GM23338 (cell line): ENCODE data around the gene SSH3. TPM values are rescaled to one million over a fixed set of nuclear protein-coding genes. Genes with fewer than 3 reads are reported as not detected.

Experiments
- ATAC-seq: fragments of 200-7000 bp; cut with Tn5 transposase; 3 replicates; pipeline ENCODE4 v1.9.1; 2020
- DNase-seq: peaks from one replicate; pipeline ENCODE4 v3.0.0-alpha.2; 2015; ENCODE audit warnings: low spot score
- H2AFZ ChIP-seq: fragments of 200-600 bp; sonication (generic); 2 replicates; pipeline ENCODE4 v1.8.0; 2016; ENCODE audit warnings: antibody characterized with exemption, mild to moderate bottlenecking, moderate library complexity
- H3F3A ChIP-seq: fragments of 200-600 bp; sonication (generic); replicated peaks from 2 replicates; pipeline ENCODE4 v1.8.0; 2017; ENCODE audit warnings: antibody characterized with exemption, mixed run types, low read depth
- H3K27ac ChIP-seq: fragments of 200-600 bp; sonication (generic); 2 replicates; pipeline ENCODE4 v1.6.1; 2016; ENCODE audit warnings: low read depth
- H3K27me3 ChIP-seq: fragments of 200-600 bp; sonication (generic); 2 replicates; pipeline ENCODE4 v1.8.0; 2016; ENCODE audit warnings: mild to moderate bottlenecking, mixed run types, moderate library complexity; ENCODE audit not compliant: insufficient read depth
- H3K36me3 ChIP-seq: fragments of 200-600 bp; sonication (generic); 2 replicates; pipeline ENCODE4 v1.8.0; 2016; ENCODE audit warnings: mild to moderate bottlenecking; ENCODE audit not compliant: insufficient read depth
- H3K4me1 ChIP-seq: fragments of 200-600 bp; sonication (generic); 2 replicates; pipeline ENCODE4 v1.8.0; 2016; ENCODE audit warnings: mild to moderate bottlenecking, moderate library complexity; ENCODE audit not compliant: insufficient read depth
- H3K4me2 ChIP-seq: fragments of 200-600 bp; sonication (generic); 2 replicates; pipeline ENCODE4 v1.7.1; 2017; ENCODE audit warnings: mixed run types
- H3K4me3 ChIP-seq: fragments of 200-600 bp; sonication (generic); 2 replicates; pipeline ENCODE4 v1.6.1; 2016; ENCODE audit warnings: mixed run types
- H3K79me2 ChIP-seq: fragments of 200-600 bp; sonication (generic); replicated peaks from 2 replicates; pipeline ENCODE4 v1.8.0; 2017; ENCODE audit warnings: mild to moderate bottlenecking; ENCODE audit not compliant: insufficient read depth
- H3K9me2 ChIP-seq: fragments of 200-600 bp; sonication (generic); 2 replicates; pipeline ENCODE4 v1.8.0; 2017; ENCODE audit not compliant: insufficient read depth
- H4K20me1 ChIP-seq: fragments of 200-600 bp; sonication (generic); replicated peaks from 2 replicates; pipeline ENCODE4 v1.8.0; 2017; ENCODE audit warnings: mild to moderate bottlenecking; ENCODE audit not compliant: insufficient read depth
- H3K27ac Mint-ChIP-seq: 2 replicates; pipeline ENCODE4 v1.8.0; 2020; ENCODE audit warnings: inconsistent platforms, mild to moderate bottlenecking, moderate library complexity, mixed read lengths
- H3K27me3 Mint-ChIP-seq: 3 replicates; pipeline ENCODE4 v1.8.0; 2022; ENCODE audit warnings: low read depth, mild to moderate bottlenecking, moderate library complexity, mixed read lengths, inconsistent platforms; ENCODE audit not compliant: insufficient read depth, poor library complexity
- H3K36me3 Mint-ChIP-seq: 3 replicates; pipeline ENCODE4 v1.8.0; 2021; ENCODE audit warnings: low read depth, mild to moderate bottlenecking, inconsistent platforms, moderate library complexity, mixed read lengths
- H3K4me1 Mint-ChIP-seq: 3 replicates; pipeline ENCODE4 v1.8.0; 2020; ENCODE audit warnings: mild to moderate bottlenecking, inconsistent platforms, mixed read lengths
- H3K4me3 Mint-ChIP-seq: 3 replicates; pipeline ENCODE4 v1.8.0; 2021; ENCODE audit warnings: moderate library complexity, mild to moderate bottlenecking, inconsistent platforms, mixed read lengths
- H3K9me3 Mint-ChIP-seq: 3 replicates; pipeline ENCODE4 v1.8.0; 2020; ENCODE audit warnings: moderate library complexity, mild to moderate bottlenecking, inconsistent platforms, mixed read lengths
- CREB1 ChIP-seq: fragments of 250-450 bp; sonication (Bioruptor Pico); IDR thresholded peaks from 2 replicates; pipeline ENCODE4 v1.5.0; 2020; ENCODE audit warnings: low read depth, mild to moderate bottlenecking, moderate library complexity
- CTCF ChIP-seq, 2 experiments: fragments of 200-600 bp in 1 of 2; sonication (generic) in 1 of 2; conservative IDR thresholded peaks; 2 replicates each; pipeline versions ENCODE4 v1.5.1 to v1.6.1; 2016 to 2017; ENCODE audit warnings: antibody characterized with exemption in 2 of 2, low read depth in 2 of 2, mild to moderate bottlenecking in 2 of 2, moderate library complexity in 1 of 2
- ETS1 ChIP-seq: IDR thresholded peaks from 2 replicates; pipeline ENCODE4 v1.6.1; 2016; ENCODE audit warnings: antibody characterized with exemption
- EZH2 ChIP-seq: fragments of 200-600 bp; sonication (generic); IDR thresholded peaks from one replicate; pipeline ENCODE4 v1.8.0; 2017; ENCODE audit warnings: antibody characterized with exemption, mild to moderate bottlenecking, low read depth; ENCODE audit not compliant: unreplicated experiment
- EZH2phosphoT487 ChIP-seq: fragments of 200-600 bp; sonication (generic); IDR thresholded peaks from one replicate; pipeline ENCODE4 v1.8.1; 2018; ENCODE audit warnings: antibody characterized with exemption; ENCODE audit not compliant: unreplicated experiment
- JUNB ChIP-seq: IDR thresholded peaks from one replicate; pipeline ENCODE4 v1.6.1; 2016; ENCODE audit warnings: antibody characterized with exemption; ENCODE audit not compliant: unreplicated experiment
- NANOG ChIP-seq: IDR thresholded peaks from 2 replicates; pipeline ENCODE4 v1.6.1; 2016; ENCODE audit warnings: antibody characterized with exemption, borderline replicate concordance
- POLR2AphosphoS5 ChIP-seq: IDR thresholded peaks from 2 replicates; pipeline ENCODE4 v1.6.1; 2016; ENCODE audit warnings: antibody characterized with exemption, low read depth
- REST ChIP-seq: IDR thresholded peaks from one replicate; pipeline ENCODE4 v1.6.1; 2018; ENCODE audit warnings: antibody characterized with exemption; ENCODE audit not compliant: unreplicated experiment
- STAT1 ChIP-seq: IDR thresholded peaks from one replicate; pipeline ENCODE4 v1.6.1; 2016; ENCODE audit warnings: antibody characterized with exemption; ENCODE audit not compliant: unreplicated experiment
- ZNF114 ChIP-seq: fragments of 250-450 bp; sonication (Bioruptor Pico); IDR thresholded peaks from 2 replicates; pipeline ENCODE4 v1.5.0; 2020; ENCODE audit warnings: mild to moderate bottlenecking, moderate library complexity
- ZNF331 ChIP-seq: fragments of 250-450 bp; sonication (Bioruptor Pico); IDR thresholded peaks from 2 replicates; pipeline ENCODE4 v1.5.0; 2020; ENCODE audit warnings: low read depth, mild to moderate bottlenecking, moderate library complexity
- ZNF462 ChIP-seq: fragments of 250-450 bp; sonication (Bioruptor Pico); IDR thresholded peaks from 2 replicates; pipeline ENCODE4 v1.5.0; 2020; ENCODE audit warnings: mild to moderate bottlenecking, moderate library complexity
- polyA plus RNA-seq: library from polyadenylated mRNA; unstranded; fragments of >200 nt; fragmentation: Nextera tagmentation; extraction: Ambion mirVana; gene quantifications from 2 replicates; pipeline ENCODE4 v1.2.1, GENCODE V29; 2016
- total RNA-seq: library from RNA; depleted of rRNA; stranded (reverse); fragments of >200 nt; shearing (Covaris generic); gene quantifications from 2 replicates; pipeline ENCODE4 v1.2.3, GENCODE V29; 2014

Gene SSH3
- total and polyA plus RNA-seq, 2 experiments from 2014 or later, result 17.8 to 40.0 TPM

GRCh38 chr11:67299471-67300191, 3.7 kb upstream of the SSH3 start:
- Mint-ChIP-seq H3K36me3 (peaks cover 30% of the 10 kb centered on the region), H3K27ac (no peak overlapping the region), H3K27me3 (peaks cover 6% of the 10 kb centered on the region), H3K4me3 (no peak overlapping the region), H3K9me3 (peaks cover 14% of the 10 kb centered on the region), H3K4me1 (peaks cover 3% of the 10 kb centered on the region; the same call in 1 of the 3 replicates)
- H3F3A ChIP-seq, result peaks cover 4% of the 10 kb centered on the region; the same call in 1 of the 2 replicates
- H3K79me2 ChIP-seq, result no peaks in the 10 kb centered on the region
- no peak overlapping the region for H3K4me3 ChIP-seq
- no peaks in the 10 kb centered on the region for H3K27me3 ChIP-seq
- TF ChIP-seq STAT1 (no peak), EZH2phosphoT487 (no peak), CREB1 (no peak), ZNF114 (CRISPR knock-in tag) (no peak), REST (no peak), CTCF (conservative IDR thresholded peaks at IDR 0.05; ENCODE audit: low read depth in 2 of 2) (no peak), ETS1 (no peak), ZNF331 (no peak), NANOG (no peak), JUNB (no peak), ZNF462 (CRISPR knock-in tag) (no peak), EZH2 (no peak), POLR2AphosphoS5 (no peak)
- ATAC-seq (no peak), DNase-seq (no peak)
- no peak overlapping the region for H3K4me2 ChIP-seq
- H4K20me1 ChIP-seq, result no peaks in the 10 kb centered on the region
- no peaks in the 10 kb centered on the region for H3K9me2 ChIP-seq
- H2AFZ ChIP-seq, result no peak overlapping the region
- H3K4me1 ChIP-seq, result peaks cover 15% of the 10 kb centered on the region; the same call in 1 of the 2 replicates
- peaks cover 6% of the 10 kb centered on the region; the same call in 1 of the 2 replicates for H3K36me3 ChIP-seq
- H3K27ac ChIP-seq, result no peak overlapping the region
